Sigmoid colon (tissue), 7 donors: ENCODE data around the gene IFNG. TPM values are rescaled to one million over a fixed set of nuclear protein-coding genes. Genes with fewer than 3 reads are reported as not detected.

ENCODE experiments used
- DNase-seq: peaks from one replicate; pipeline ENCODE4 v3.0.0-alpha.2; 2019
- H3K27ac ChIP-seq, 4 donors: fragments of 200-600 bp; sonication (generic); one replicate each; pipeline ENCODE4 v1.5.1; 2016 to 2019; ENCODE audit warnings: mild to moderate bottlenecking in 1 of 4
- H3K27me3 ChIP-seq, 3 donors: fragments of 200-600 bp; sonication (generic); one replicate each; pipeline ENCODE4 v1.5.1; 2019; ENCODE audit warnings: mild to moderate bottlenecking in 1 of 3
- H3K36me3 ChIP-seq, 4 donors: fragments of 200-600 bp; sonication (generic); one replicate each; pipeline ENCODE4 v1.5.1; 2016 to 2019
- H3K4me1 ChIP-seq, 4 donors: fragments of 200-600 bp; sonication (generic); one replicate each; pipeline ENCODE4 v1.5.1; 2017 to 2019
- H3K4me3 ChIP-seq, 4 donors: fragments of 200-600 bp; sonication (generic); one replicate each; pipeline ENCODE4 v1.5.1; 2017 to 2019; ENCODE audit warnings: mild to moderate bottlenecking in 2 of 4, moderate library complexity in 1 of 4
- H3K9me3 ChIP-seq, 4 donors: fragments of 200-600 bp in 3 of 4; sonication (generic) in 3 of 4; one replicate each; pipeline versions ENCODE4 v1.5.1 to v1.6.1; 2013 to 2019
- EP300 ChIP-seq, 4 donors: sonication (generic); formaldehyde crosslinking; IDR thresholded peaks; one replicate each; pipeline ENCODE4 v1.6.1; 2017; ENCODE audit warnings: antibody characterized with exemption in 4 of 4
- POLR2A ChIP-seq, 2 donors: fragments of 450-650 bp; IDR thresholded peaks; one replicate each; pipeline ENCODE4 v1.6.1; 2016; ENCODE audit warnings: antibody characterized with exemption in 2 of 2, mild to moderate bottlenecking in 2 of 2, moderate library complexity in 2 of 2
- POLR2AphosphoS5 ChIP-seq, 4 donors: sonication (generic); formaldehyde crosslinking; IDR thresholded peaks; one replicate each; pipeline ENCODE4 v1.6.1; 2017; ENCODE audit warnings: antibody characterized with exemption in 4 of 4
- WGBS, 2 donors: extraction: QIAGEN DNeasy Blood & Tissue Kit; methylation state at CpG; one replicate each; pipeline ENCODE4 v1.1.7; 2013; 5-methylcytosine and 5-hydroxymethylcytosine counted together
- intact Hi-C: fragments of 100-400 bp; cut with DNase I; formaldehyde crosslinking; loops from one replicate; pipeline ENCODE4 v1.15.1; 2023
- polyA plus RNA-seq, 3 donors: library from polyadenylated mRNA; stranded (reverse); fragments of 200-250 nt; gene quantifications; one replicate each; pipeline ENCODE4 v1.2.3, GENCODE V29; 2013
- total RNA-seq, 4 donors: library from RNA; depleted of rRNA; stranded (reverse); fragments of >200 nt; gene quantifications; one replicate each; pipeline ENCODE4 v1.1.0, GENCODE V29; 2016
- TF ChIP-seq, protein P1 (sequence below), 4 experiments: fragments of 450-650 bp in 3 of 4; fragments of 200-600 bp in 1 of 4; IDR thresholded peaks; one replicate each; pipeline ENCODE4 v1.5.1; 2016 to 2019; ENCODE audit warnings: antibody characterized with exemption in 4 of 4, mild to moderate bottlenecking in 3 of 4, moderate library complexity in 2 of 4
- donor health status: healthy with polysubstance abuse.
- donor health status: Bipolar disorder and iron deficiency.
- donor health status: healthy.

IFNG gene
- total and polyA plus RNA-seq, 7 donors, result 1.2 TPM; not detected in 6

DNA sequence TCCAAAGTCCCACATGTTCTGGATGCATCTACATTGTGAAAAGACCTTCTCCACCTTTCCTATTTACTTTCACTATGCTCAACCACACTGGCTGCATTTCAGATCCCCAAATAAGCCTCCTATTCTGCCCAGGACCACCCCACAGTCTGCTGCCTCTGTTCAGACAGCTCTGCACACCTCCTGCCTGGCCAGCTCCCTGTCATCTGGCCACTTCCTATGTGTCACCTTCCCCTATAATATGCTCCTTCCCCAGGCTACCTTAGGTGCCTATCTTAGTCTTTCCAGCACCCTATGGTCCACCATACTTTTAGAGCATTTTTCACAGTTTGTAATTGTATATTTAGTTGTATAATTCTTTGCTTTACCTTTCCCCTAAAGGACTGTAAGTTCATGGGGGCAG, 50.5 kb downstream of the IFNG start:
- no peak for DNase-seq
- no peak overlapping the region for H3K27ac ChIP-seq
- no peaks in the 10 kb centered on the region for H3K9me3 ChIP-seq
- H3K36me3 ChIP-seq, result no peaks in the 10 kb centered on the region
- TF ChIP-seq POLR2A (IDR thresholded peaks at IDR 0.05), result no peak
- no peak for TF ChIP-seq EP300 (IDR thresholded peaks at IDR 0.05)
- no peak for TF ChIP-seq POLR2AphosphoS5 (IDR thresholded peaks at IDR 0.05)
- TF ChIP-seq, protein P1, sequence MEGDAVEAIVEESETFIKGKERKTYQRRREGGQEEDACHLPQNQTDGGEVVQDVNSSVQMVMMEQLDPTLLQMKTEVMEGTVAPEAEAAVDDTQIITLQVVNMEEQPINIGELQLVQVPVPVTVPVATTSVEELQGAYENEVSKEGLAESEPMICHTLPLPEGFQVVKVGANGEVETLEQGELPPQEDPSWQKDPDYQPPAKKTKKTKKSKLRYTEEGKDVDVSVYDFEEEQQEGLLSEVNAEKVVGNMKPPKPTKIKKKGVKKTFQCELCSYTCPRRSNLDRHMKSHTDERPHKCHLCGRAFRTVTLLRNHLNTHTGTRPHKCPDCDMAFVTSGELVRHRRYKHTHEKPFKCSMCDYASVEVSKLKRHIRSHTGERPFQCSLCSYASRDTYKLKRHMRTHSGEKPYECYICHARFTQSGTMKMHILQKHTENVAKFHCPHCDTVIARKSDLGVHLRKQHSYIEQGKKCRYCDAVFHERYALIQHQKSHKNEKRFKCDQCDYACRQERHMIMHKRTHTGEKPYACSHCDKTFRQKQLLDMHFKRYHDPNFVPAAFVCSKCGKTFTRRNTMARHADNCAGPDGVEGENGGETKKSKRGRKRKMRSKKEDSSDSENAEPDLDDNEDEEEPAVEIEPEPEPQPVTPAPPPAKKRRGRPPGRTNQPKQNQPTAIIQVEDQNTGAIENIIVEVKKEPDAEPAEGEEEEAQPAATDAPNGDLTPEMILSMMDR (IDR thresholded peaks at IDR 0.05), result no peak
- no peaks in the 10 kb centered on the region for H3K27me3 ChIP-seq
- H3K4me1 ChIP-seq, result no peaks in the 10 kb centered on the region
- intact Hi-C loops, result no loop called here
- H3K4me3 ChIP-seq, result no peak overlapping the region

DNA sequence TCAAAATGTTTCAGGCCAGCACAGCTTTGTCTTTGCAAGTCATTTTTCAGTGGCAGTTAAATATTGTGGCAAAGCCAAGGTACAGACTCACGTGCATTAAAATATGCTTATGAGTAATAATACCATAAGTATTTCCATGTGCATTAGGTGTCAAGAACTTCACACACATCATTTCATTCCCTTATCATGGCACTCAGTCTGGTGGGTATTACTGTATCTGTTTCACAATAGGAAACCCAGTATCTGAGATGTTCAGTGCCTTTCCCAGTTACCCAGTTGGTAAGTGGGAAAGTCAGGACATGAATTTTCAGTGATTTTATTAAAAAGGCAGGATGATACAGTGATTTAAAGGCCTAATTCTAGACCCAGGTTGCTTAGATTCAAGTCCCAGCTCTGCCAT, 52.9 kb downstream of the IFNG start:
- H3K27me3 ChIP-seq, result no peaks in the 10 kb centered on the region
- H3K4me1 ChIP-seq, result no peaks in the 10 kb centered on the region
- H3K27ac ChIP-seq, result no peak overlapping the region
- no peak for DNase-seq
- 93 to 94% methylated on average over 1 of the region's 1 CpG for WGBS, 2 donors
- H3K4me3 ChIP-seq, result no peak overlapping the region
- TF ChIP-seq, protein P1 (IDR thresholded peaks at IDR 0.05), result no peak
- no peak for TF ChIP-seq POLR2AphosphoS5 (IDR thresholded peaks at IDR 0.05)
- TF ChIP-seq EP300 (IDR thresholded peaks at IDR 0.05), result no peak
- no peak for TF ChIP-seq POLR2A (IDR thresholded peaks at IDR 0.05)
- intact Hi-C loops, result no loop called here
- no peaks in the 10 kb centered on the region for H3K36me3 ChIP-seq
- H3K9me3 ChIP-seq, result no peaks in the 10 kb centered on the region

DNA sequence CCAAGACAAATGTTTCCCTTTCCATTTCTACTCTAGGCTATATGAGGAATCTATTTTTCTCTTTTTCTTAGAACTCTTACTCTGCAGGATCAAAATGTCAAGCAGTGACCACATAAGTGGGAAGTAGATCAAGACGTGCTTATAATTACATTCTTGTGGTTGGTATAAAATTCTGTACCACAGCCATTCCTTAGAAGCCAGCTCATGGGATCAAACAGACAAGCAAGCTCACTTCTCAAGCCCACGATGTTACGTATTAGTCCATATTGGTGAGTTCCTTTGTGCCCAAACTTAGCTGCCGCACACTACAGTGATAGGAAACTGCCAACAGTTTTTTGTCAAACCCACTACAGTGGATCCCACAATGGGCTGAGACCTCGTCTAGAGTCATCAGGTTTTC, 53.4 kb downstream of the IFNG start:
- Histone ChIP-seq H3K27me3 (no peaks in the 10 kb centered on the region), H3K27ac (no peak overlapping the region), H3K4me1 (no peaks in the 10 kb centered on the region), H3K4me3 (no peak overlapping the region), H3K9me3 (no peaks in the 10 kb centered on the region), H3K36me3 (no peaks in the 10 kb centered on the region)
- no peak for DNase-seq
- 60 to 85% methylated on average over 5 of the region's 5 CpGs for WGBS, 2 donors
- intact Hi-C loops, result no loop called here
- TF ChIP-seq EP300 (IDR thresholded peaks at IDR 0.05), result no peak
- TF ChIP-seq POLR2A (IDR thresholded peaks at IDR 0.05), result no peak
- no peak for TF ChIP-seq POLR2AphosphoS5 (IDR thresholded peaks at IDR 0.05)
- TF ChIP-seq, protein P1 (IDR thresholded peaks at IDR 0.05), result no peak

Other genes starting within 250 kb of the IFNG start
- gene IFNG-AS1, start 170.3 kb downstream of the IFNG start, total RNA-seq, result not detected
- gene IFNG-AS1, start 170.3 kb downstream of the IFNG start, polyA plus RNA-seq, result under 1 TPM in 1 of 3 donors, not detected in 2; 0.29 TPM
- gene IL26, start 66.1 kb upstream of the IFNG start, total RNA-seq, result under 1 TPM in 1 of 4 donors, not detected in 3; 0.36 TPM
- under 1 TPM in 1 of 3 donors, not detected in 2; 0.22 TPM for gene IL26, start 66.1 kb upstream of the IFNG start, polyA plus RNA-seq
- gene IL22, start 93.9 kb upstream of the IFNG start, total RNA-seq, result not detected
- gene IL22, start 93.9 kb upstream of the IFNG start, polyA plus RNA-seq, result 1 to 10 TPM in 1 of 3 donors, not detected in 2; 1.2 TPM
- gene MDM1, start 172.6 kb upstream of the IFNG start, total RNA-seq, result 100 to 1,000 TPM in 1 of 4 donors, 10 to 100 TPM in 3; 73.3 to 113 (median 89.9) TPM
- 1 to 10 TPM; 4.2 to 8.0 (median 5.4) TPM for gene MDM1, start 172.6 kb upstream of the IFNG start, polyA plus RNA-seq